ENCODE measurements around the gene SRPRA.
"Not testable (repeated sequence)": the region's sequence is repeated elsewhere in the genome, so short reads cannot be mapped to it uniquely, and the experiment has no call there.

SRPRA gene

GRCh38 chr11:126268708-126269579, at the start of gene SRPRA, which contains the start of gene FOXRED1:
Gene SRPRA, minus strand, starts transcription at chr11:126268895. Its CDS starts 91 bp downstream, at chr11:126268804.
Gene FOXRED1, plus strand, starts transcription at chr11:126269154. Its CDS starts 53 bp downstream, at chr11:126269207.
- peak; percentile 100 for DNase-seq

- no peak for DNase-seq
These were observed 49.3 kb upstream of the SRPRA start for GRCh38 chr11:126317756-126318573.

GRCh38 chr11:126317432-126317755, 48.7 kb upstream of the SRPRA start:
- DNase-seq = no peak

- DNase-seq = no peak
These were observed 45.1 kb upstream of the SRPRA start for GRCh38 chr11:126313826-126314225.

GRCh38 chr11:126312961-126313360, 44.3 kb upstream of the SRPRA start:
- DNase-seq = no peak

- DNase-seq = no peak
These were observed 43.0 kb upstream of the SRPRA start for GRCh38 chr11:126311401-126312291.

- DNase-seq = no peak
These were observed 42.3 kb upstream of the SRPRA start for GRCh38 chr11:126310992-126311310.

GRCh38 chr11:126310200-126310991, 41.7 kb upstream of the SRPRA start:
- peak; percentile 48 for DNase-seq

- DNase-seq = not testable (repeated sequence)
These were observed 40.1 kb upstream of the SRPRA start for GRCh38 chr11:126308771-126309170.

- DNase-seq = no peak
These were observed 39.6 kb upstream of the SRPRA start for GRCh38 chr11:126308271-126308671.

- DNase-seq = no peak
These were observed 39.0 kb upstream of the SRPRA start for GRCh38 chr11:126307706-126308105.

- no peak for DNase-seq
These were observed 37.0 kb upstream of the SRPRA start for GRCh38 chr11:126305699-126306098.

GRCh38 chr11:126304457-126305075, 35.9 kb upstream of the SRPRA start:
- no peak for DNase-seq

- peak; percentile 82 for DNase-seq
These were observed 35.1 kb upstream of the SRPRA start, which contains the start of gene DCPS for GRCh38 chr11:126303623-126304456. Gene DCPS, plus strand, starts transcription at chr11:126304060. Its CDS starts 21 bp downstream, at chr11:126304081.

- DNase-seq = no peak
These were observed 28.3 kb upstream of the SRPRA start for GRCh38 chr11:126297004-126297403.

GRCh38 chr11:126293726-126294125, 25.0 kb upstream of the SRPRA start:
- no peak for DNase-seq

- DNase-seq = no peak
These were observed 22.2 kb upstream of the SRPRA start for GRCh38 chr11:126290887-126291286.

- DNase-seq = no peak
These were observed 19.5 kb upstream of the SRPRA start for GRCh38 chr11:126288237-126288636.

GRCh38 chr11:126284829-126285228, 16.1 kb upstream of the SRPRA start:
- DNase-seq = peak; percentile 83

All from stimulated activated naive CD4-positive, alpha-beta T cell treated with Interleukin-2 at 50 U/mL for 16 hours (primary cell).